Pancreas (tissue), 10 donors: ENCODE measurements around the gene ANKFY1. TPM values are rescaled to one million over a fixed set of nuclear protein-coding genes. Genes with fewer than 3 reads are reported as not detected.

Experiments
- ATAC-seq, 4 donors: fragments of 200-7000 bp; cut with Tn5 transposase; one replicate each; pipeline versions ENCODE4 v1.8.0 to v1.9.1; 2020; ENCODE audit warnings: mild to moderate bottlenecking in 4 of 4, moderate library complexity in 4 of 4
- DNase-seq, 6 donors: peaks; one replicate each; pipeline ENCODE4 v3.0.0-alpha.2; 2020
- FAIRE-seq: peaks from 2 replicates; lab custom pipeline; 2012; peaks lifted over from hg19 to GRCh38; lab: Jason Lieb, UNC
- H3K27ac ChIP-seq, 4 donors: fragments of 200-600 bp; sonication (generic); 1 replicate in 3 of 4; 2 replicates in 1 of 4; pipeline versions ENCODE4 v1.5.0 to v1.8.0; 2020
- H3K27me3 ChIP-seq, 4 donors: fragments of 200-600 bp; one replicate each; pipeline ENCODE4 v1.8.0; 2021
- H3K36me3 ChIP-seq, 3 donors: fragments of 200-600 bp; sonication (generic) in 1 of 3; one replicate each; pipeline versions ENCODE4 v1.5.0 to v1.8.0; 2020 to 2021
- H3K4me1 ChIP-seq, 3 donors: fragments of 200-600 bp; one replicate each; pipeline ENCODE4 v1.8.0; 2021
- H3K4me3 ChIP-seq, 4 donors: fragments of 200-600 bp; sonication (generic) in 2 of 4; one replicate each; pipeline versions ENCODE4 v1.5.0 to v1.8.0; 2020 to 2021
- H3K9me3 ChIP-seq, 4 donors: fragments of 200-600 bp; one replicate each; pipeline ENCODE4 v1.8.0; 2021
- CTCF ChIP-seq, 4 donors: fragments of 200-600 bp; sonication (generic) in 3 of 4; IDR thresholded peaks; one replicate each; pipeline versions ENCODE4 v1.5.0 to v1.8.0; 2021; ENCODE audit warnings: antibody characterized with exemption in 4 of 4
- WGBS, 2 donors: extraction: QIAGEN DNeasy Blood & Tissue Kit; methylation state at CpG; one replicate each; pipeline ENCODE4 v1.1.7; 2013; 5-methylcytosine and 5-hydroxymethylcytosine counted together
- intact Hi-C, 3 donors: fragments of 100-400 bp; cut with DNase I; formaldehyde crosslinking; loops; one replicate each; pipeline versions ENCODE4 v1.11.1 to v1.14.2; 2022
- polyA plus RNA-seq, 2 donors: library from polyadenylated mRNA; stranded (reverse); fragments of 200-250 nt; gene quantifications; one replicate each; pipeline ENCODE4 v1.2.3, GENCODE V29; 2013
- total RNA-seq, 6 donors: library from RNA; stranded (reverse); fragmentation: NEBNext Ultra II Directional in 4 of 6; extraction: Animal tissue kit (Norgen Biotek cat#: 25700) in 4 of 6; gene quantifications; one replicate each; pipeline versions ENCODE4 v1.2.1 to v1.2.4, GENCODE V29; 2021 to 2023
- donor health status: healthy with polysubstance abuse.
- donor health status: DM: no; HTN: no; CAD: no; lungs with moderate emphysema.
- donor health status: DM: no; HTN: no; CAD: no.
- donor health status: control.
- donor health status: control.
- donor health status: Bipolar disorder and iron deficiency.
- donor health status: DM: yes; HTN: yes; CAD: no.
- donor health status: DM: no; HTN: no; CAD: no.
- donor health status: DM: no; HTN: no; CAD: no.
- donor health status: DM: yes; HTN: yes; CAD: no.

The ANKFY1 gene
- total and polyA plus RNA-seq, 8 donors: 11.3 to 30.3 (median 13.9) TPM

- 88 to 96% methylated on average over 2 of the region's 2 CpGs for WGBS, 2 donors
- TF ChIP-seq CTCF (IDR thresholded peaks at IDR 0.05): no peak
- no peaks in the 10 kb centered on the region for H3K9me3 ChIP-seq
- no peak for ATAC-seq
- H3K36me3 ChIP-seq: peaks cover 0 to 25% (median 0%) of the 10 kb centered on the region in 3 donors
- H3K4me3 ChIP-seq: no peak overlapping the region
- no peak for FAIRE-seq
- H3K27ac ChIP-seq: no peak overlapping the region
- intact Hi-C loops: no loop called here
- DNase-seq: no peak
- no peaks in the 10 kb centered on the region for H3K27me3 ChIP-seq
- H3K4me1 ChIP-seq: no peaks in the 10 kb centered on the region
Observed at GRCh38 chr17:4124999-4125398, 138.8 kb downstream of the ANKFY1 start.

GRCh38 chr17:4120332-4120731 is 143.4 kb downstream of the ANKFY1 start:
- WGBS, 2 donors: 87% methylated on average over 3 of the region's 3 CpGs
- Histone ChIP-seq H3K9me3 (no peaks in the 10 kb centered on the region), H3K27me3 (no peaks in the 10 kb centered on the region), H3K27ac (no peak overlapping the region), H3K36me3 (peaks cover 0 to 40% (median 0%) of the 10 kb centered on the region in 3 donors), H3K4me3 (no peak overlapping the region), H3K4me1 (no peaks in the 10 kb centered on the region)
- no peak for TF ChIP-seq CTCF (IDR thresholded peaks at IDR 0.05)
- FAIRE-seq (no peak), DNase-seq (no peak), ATAC-seq (no peak)
- intact Hi-C loops: no loop called here

GRCh38 chr17:4119299-4119698 is 144.5 kb downstream of the ANKFY1 start:
- H3K4me1 ChIP-seq: no peaks in the 10 kb centered on the region
- H3K9me3 ChIP-seq: no peaks in the 10 kb centered on the region
- TF ChIP-seq CTCF (IDR thresholded peaks at IDR 0.05): no peak
- peaks cover 2 to 46% (median 4%) of the 10 kb centered on the region in 3 donors for H3K36me3 ChIP-seq
- no peak for FAIRE-seq
- H3K27ac ChIP-seq: no peak overlapping the region
- 66 to 72% methylated on average over 4 of the region's 4 CpGs for WGBS, 2 donors
- H3K27me3 ChIP-seq: no peaks in the 10 kb centered on the region
- H3K4me3 ChIP-seq: no peak overlapping the region
- intact Hi-C loops: no loop called here
- no peak for ATAC-seq
- no peak for DNase-seq

- 74 to 79% methylated on average over 8 of the region's 8 CpGs for WGBS, 2 donors
- Histone ChIP-seq H3K27me3 (no peaks in the 10 kb centered on the region), H3K4me3 (no peak overlapping the region), H3K9me3 (no peaks in the 10 kb centered on the region), H3K4me1 (no peaks in the 10 kb centered on the region), H3K36me3 (peaks cover 2 to 57% (median 12%) of the 10 kb centered on the region in 3 donors), H3K27ac (no peak overlapping the region)
- ATAC-seq (no peak), DNase-seq (no peak), FAIRE-seq (no peak)
- no peak for TF ChIP-seq CTCF (IDR thresholded peaks at IDR 0.05)
- intact Hi-C loops: no loop called here
Observed at GRCh38 chr17:4118015-4118743, 145.6 kb downstream of the ANKFY1 start.

GRCh38 chr17:4116516-4116915 is 147.3 kb downstream of the ANKFY1 start:
- ATAC-seq (peak in 1 of 4 donors; percentile 32), FAIRE-seq (no peak), DNase-seq (no peak)
- Histone ChIP-seq H3K36me3 (peaks cover 2 to 59% (median 12%) of the 10 kb centered on the region in 3 donors), H3K27me3 (no peaks in the 10 kb centered on the region), H3K27ac (no peak overlapping the region), H3K4me3 (no peak overlapping the region), H3K9me3 (no peaks in the 10 kb centered on the region), H3K4me1 (no peaks in the 10 kb centered on the region)
- 55 to 61% methylated on average over 4 of the region's 4 CpGs for WGBS, 2 donors
- intact Hi-C loops: no loop called here
- TF ChIP-seq CTCF (IDR thresholded peaks at IDR 0.05): no peak
